Heart left ventricle (tissue), 13 donors: ENCODE data around the gene CETP.

Experiments used
- CTCF ChIP-seq, 12 donors: fragments of 200-600 bp; sonication (generic) in 4 of 12; IDR thresholded peaks; one replicate each; pipeline versions ENCODE4 v1.5.0 to v1.8.0; 2018 to 2022; ENCODE audit warnings: antibody characterized with exemption in 12 of 12, mild to moderate bottlenecking in 5 of 12
- POLR2A ChIP-seq, 2 donors: fragments of 450-650 bp; IDR thresholded peaks; one replicate each; pipeline ENCODE4 v1.6.1; 2017; ENCODE audit warnings: antibody characterized with exemption in 2 of 2, mild to moderate bottlenecking in 2 of 2, moderate library complexity in 2 of 2
- donor health status: ischemic (EF 13 %, LVEDD 7.1; RV severe dilation, severe dysfunction).
- donor health status: DM: no; HTN: yes; CAD: no.
- donor health status: DM: no; HTN: no; CAD: no.
- donor health status: ischemic (EF 25% LVEDD 6.9; RV normal size, moderate dysfunction).
- donor health status: ischemic (EF 25% LVEDD 5.7; RV mildly dilated, moderate dysfunction).
- donor health status: ischemic (EF 35%, LVEDD 5.7; RV mildly dilated, moderate dysfunction).
- donor health status: nonischemic (EF 11% LVEDD 7.7; RV severe dilation, severe dysfunction).
- donor health status: DM: yes; HTN: yes; CAD: no.
- donor health status: PGD.
- donor health status: ischemic (EF 29% LVEDD 5.4; RV normal size, mild dysfunction).
- donor health status: nonischemic (EF 23%, LVEDD 6.1; RV moderate dilation, normal function).

GRCh38 chr16:56930486-56931270, 31.1 kb upstream of the CETP start:
- no peak for TF ChIP-seq CTCF (IDR thresholded peaks at IDR 0.05)
- TF ChIP-seq POLR2A (IDR thresholded peaks at IDR 0.05) = no peak
